Measurements from ENCODE around the gene TMEM151A.

TMEM151A gene

GRCh38 chr11:66340596-66341501 lies 49.2 kb downstream of the TMEM151A start:
- Histone ChIP-seq H3K36me3 (ENCODE audit: control insufficient read depth in 1 of 2, insufficient read depth in 2 of 2, low read length in 2 of 2) (peaks cover 46 to 47% of the 10 kb centered on the region in 2 experiments), H3K9me3 (ENCODE audit: insufficient read depth, low read depth, low read length) (peaks cover 4% of the 10 kb centered on the region), H3K9ac (ENCODE audit: low read length) (no peak overlapping the region), H2AK5ac (ENCODE audit: low read length) (no peak overlapping the region), H3K23ac (ENCODE audit: low read length) (no peak overlapping the region), H3K27ac (ENCODE audit: low read depth, low read length) (no peak overlapping the region), H3K18ac (ENCODE audit: low read length) (no peak overlapping the region), H2AFZ (ENCODE audit: insufficient read depth, low read length, poor library complexity) (no peak overlapping the region), H2BK120ac (ENCODE audit: insufficient read depth, low read length, poor library complexity) (no peak overlapping the region), H3K4me3 (ENCODE audit: low read depth, low read length) (no peak overlapping the region), H4K91ac (ENCODE audit: low read depth, low read length) (no peak overlapping the region), H3K79me1 (ENCODE audit: low read length) (peaks cover 7% of the 10 kb centered on the region), H3K14ac (ENCODE audit: low read length) (no peak overlapping the region), H3K27me3 (ENCODE audit: insufficient read depth, low read length) (no peaks in the 10 kb centered on the region), H4K8ac (ENCODE audit: low read depth, low read length) (no peak overlapping the region), H3K4ac (ENCODE audit: low read depth, low read length) (no peak overlapping the region), H2BK12ac (ENCODE audit: low read length) (no peak overlapping the region), H3K4me1 (ENCODE audit: control insufficient read depth in 1 of 2, insufficient read depth in 2 of 2, low read length in 2 of 2) (peaks cover 8 to 9% of the 10 kb centered on the region in 2 experiments), H3K79me2 (ENCODE audit: control insufficient read depth, insufficient read depth, low read length, poor library complexity) (peaks cover 8% of the 10 kb centered on the region), H4K12ac (ENCODE audit: low read depth, low read length) (no peak overlapping the region), H2BK5ac (ENCODE audit: low read depth, low read length, poor library complexity) (no peak overlapping the region), H3K4me2 (ENCODE audit: low read length) (no peak overlapping the region)
- WGBS (ENCODE audit: extremely low coverage, insufficient coverage, insufficient read length) = no CpG with 5 or more reads among the region's 28 CpGs
- no peak for DNase-seq

- no peak overlapping the region for H2BK12ac ChIP-seq (ENCODE audit: low read length)
- H3K23ac ChIP-seq (ENCODE audit: low read length) = no peak overlapping the region
- H4K12ac ChIP-seq (ENCODE audit: low read depth, low read length) = no peak overlapping the region
- no peaks in the 10 kb centered on the region for H3K27me3 ChIP-seq (ENCODE audit: insufficient read depth, low read length)
- peaks cover 3% of the 10 kb centered on the region for H3K79me1 ChIP-seq (ENCODE audit: low read length)
- no peak overlapping the region for H3K18ac ChIP-seq (ENCODE audit: low read length)
- no peak overlapping the region for H4K8ac ChIP-seq (ENCODE audit: low read depth, low read length)
- no peak overlapping the region for H2BK5ac ChIP-seq (ENCODE audit: low read depth, low read length, poor library complexity)
- no peak for DNase-seq
- WGBS (ENCODE audit: extremely low coverage, insufficient coverage, insufficient read length) = no CpG with 5 or more reads among the region's 21 CpGs
- no peak overlapping the region for H3K4me3 ChIP-seq (ENCODE audit: low read depth, low read length)
- no peak overlapping the region for H3K27ac ChIP-seq (ENCODE audit: low read depth, low read length)
- no peak overlapping the region for H3K14ac ChIP-seq (ENCODE audit: low read length)
- H2BK120ac ChIP-seq (ENCODE audit: insufficient read depth, low read length, poor library complexity) = no peak overlapping the region
- H2AFZ ChIP-seq (ENCODE audit: insufficient read depth, low read length, poor library complexity) = no peak overlapping the region
- peaks cover 5% of the 10 kb centered on the region for H3K79me2 ChIP-seq (ENCODE audit: control insufficient read depth, insufficient read depth, low read length, poor library complexity)
- no peak overlapping the region for H2AK5ac ChIP-seq (ENCODE audit: low read length)
- H3K4me2 ChIP-seq (ENCODE audit: low read length) = no peak overlapping the region
- H3K36me3 ChIP-seq (ENCODE audit: control insufficient read depth in 1 of 2, insufficient read depth in 2 of 2, low read length in 2 of 2) = peaks cover 46 to 47% of the 10 kb centered on the region in 2 experiments
- H4K91ac ChIP-seq (ENCODE audit: low read depth, low read length) = no peak overlapping the region
- no peak overlapping the region for H3K4ac ChIP-seq (ENCODE audit: low read depth, low read length)
- peaks cover 4% of the 10 kb centered on the region for H3K9me3 ChIP-seq (ENCODE audit: insufficient read depth, low read depth, low read length)
- peaks cover 5 to 6% of the 10 kb centered on the region in 2 experiments for H3K4me1 ChIP-seq (ENCODE audit: control insufficient read depth in 1 of 2, insufficient read depth in 2 of 2, low read length in 2 of 2)
- no peak overlapping the region for H3K9ac ChIP-seq (ENCODE audit: low read length)
Observed at GRCh38 chr11:66341502-66342126, 49.9 kb downstream of the TMEM151A start.

- no CpG with 5 or more reads among the region's 8 CpGs for WGBS (ENCODE audit: extremely low coverage, insufficient coverage, insufficient read length)
- Histone ChIP-seq H4K12ac (ENCODE audit: low read depth, low read length) (no peak overlapping the region), H4K91ac (ENCODE audit: low read depth, low read length) (no peak overlapping the region), H3K18ac (ENCODE audit: low read length) (no peak overlapping the region), H3K23ac (ENCODE audit: low read length) (no peak overlapping the region), H3K36me3 (ENCODE audit: control insufficient read depth in 1 of 2, insufficient read depth in 2 of 2, low read length in 2 of 2) (peaks cover 36 to 40% of the 10 kb centered on the region in 2 experiments), H3K4me1 (ENCODE audit: control insufficient read depth in 1 of 2, insufficient read depth in 2 of 2, low read length in 2 of 2) (peaks cover 9 to 12% of the 10 kb centered on the region in 2 experiments), H2BK120ac (ENCODE audit: insufficient read depth, low read length, poor library complexity) (no peak overlapping the region), H2AK5ac (ENCODE audit: low read length) (no peak overlapping the region), H3K4me2 (ENCODE audit: low read length) (no peak overlapping the region), H2BK12ac (ENCODE audit: low read length) (no peak overlapping the region), H4K8ac (ENCODE audit: low read depth, low read length) (no peak overlapping the region), H3K79me2 (ENCODE audit: control insufficient read depth, insufficient read depth, low read length, poor library complexity) (peaks cover 10% of the 10 kb centered on the region), H3K9me3 (ENCODE audit: insufficient read depth, low read depth, low read length) (peaks cover 4% of the 10 kb centered on the region), H3K4me3 (ENCODE audit: low read depth, low read length) (no peak overlapping the region), H3K4ac (ENCODE audit: low read depth, low read length) (no peak overlapping the region), H3K79me1 (ENCODE audit: low read length) (peaks cover 11% of the 10 kb centered on the region), H3K27ac (ENCODE audit: low read depth, low read length) (no peak overlapping the region), H2BK5ac (ENCODE audit: low read depth, low read length, poor library complexity) (no peak overlapping the region), H3K27me3 (ENCODE audit: insufficient read depth, low read length) (no peaks in the 10 kb centered on the region), H3K9ac (ENCODE audit: low read length) (no peak overlapping the region), H3K14ac (ENCODE audit: low read length) (no peak overlapping the region), H2AFZ (ENCODE audit: insufficient read depth, low read length, poor library complexity) (no peak overlapping the region)
- DNase-seq = peak in 1 of 2 donors; percentile 9
Observed at GRCh38 chr11:66343176-66343575, 51.5 kb downstream of the TMEM151A start.

GRCh38 chr11:66344550-66345315 lies 53.0 kb downstream of the TMEM151A start, which contains the start of gene BRMS1:
Gene BRMS1, minus strand, starts transcription at chr11:66345104. Its CDS starts 2,870 bp downstream, at chr11:66342234.
- H3K79me2 ChIP-seq (ENCODE audit: control insufficient read depth, insufficient read depth, low read length, poor library complexity) = peaks cover 10% of the 10 kb centered on the region
- peak within 1 kb of the TSS; percentile 58 for H3K18ac ChIP-seq (ENCODE audit: low read length)
- peak within 1 kb of the TSS; percentile 96 for H3K4me2 ChIP-seq (ENCODE audit: low read length)
- peak within 1 kb of the TSS; percentile 62 for H3K14ac ChIP-seq (ENCODE audit: low read length)
- peaks cover 26% of the 10 kb centered on the region in 2 experiments for H3K36me3 ChIP-seq (ENCODE audit: control insufficient read depth in 1 of 2, insufficient read depth in 2 of 2, low read length in 2 of 2)
- H3K4me3 ChIP-seq (ENCODE audit: low read depth, low read length) = peak within 1 kb of the TSS; percentile 98
- H3K9me3 ChIP-seq (ENCODE audit: insufficient read depth, low read depth, low read length) = peaks cover 4% of the 10 kb centered on the region
- H2BK5ac ChIP-seq (ENCODE audit: low read depth, low read length, poor library complexity) = peak within 1 kb of the TSS; percentile 18
- peak within 1 kb of the TSS; percentile 95 for H3K9ac ChIP-seq (ENCODE audit: low read length)
- H4K12ac ChIP-seq (ENCODE audit: low read depth, low read length) = peak within 1 kb of the TSS; percentile 54
- peaks cover 9 to 12% of the 10 kb centered on the region in 2 experiments for H3K4me1 ChIP-seq (ENCODE audit: control insufficient read depth in 1 of 2, insufficient read depth in 2 of 2, low read length in 2 of 2)
- peaks cover 11% of the 10 kb centered on the region for H3K79me1 ChIP-seq (ENCODE audit: low read length)
- H3K27me3 ChIP-seq (ENCODE audit: insufficient read depth, low read length) = no peaks in the 10 kb centered on the region
- no peak within 1 kb of the TSS for H2BK12ac ChIP-seq (ENCODE audit: low read length)
- H4K91ac ChIP-seq (ENCODE audit: low read depth, low read length) = peak within 1 kb of the TSS; percentile 52
- peak within 1 kb of the TSS; percentile 55 for H2BK120ac ChIP-seq (ENCODE audit: insufficient read depth, low read length, poor library complexity)
- H3K23ac ChIP-seq (ENCODE audit: low read length) = no peak within 1 kb of the TSS
- peak within 1 kb of the TSS; percentile 92 for H4K8ac ChIP-seq (ENCODE audit: low read depth, low read length)
- H2AFZ ChIP-seq (ENCODE audit: insufficient read depth, low read length, poor library complexity) = peak within 1 kb of the TSS; percentile 76
- H3K4ac ChIP-seq (ENCODE audit: low read depth, low read length) = peak within 1 kb of the TSS; percentile 76
- peak within 1 kb of the TSS; percentile 71 for H2AK5ac ChIP-seq (ENCODE audit: low read length)
- no CpG with 5 or more reads among the region's 59 CpGs for WGBS (ENCODE audit: extremely low coverage, insufficient coverage, insufficient read length)
- DNase-seq = peak; percentile 97 to 98
- H3K27ac ChIP-seq (ENCODE audit: low read depth, low read length) = no peak within 1 kb of the TSS

All from trophoblast cell (in vitro differentiated cells and primary cell).